DMS53 (cell line): ENCODE data around the gene SHF.

ENCODE experiments used
- DNase-seq: peaks from one replicate; lab custom pipeline; 2025; lab: John Stamatoyannopoulos, UW

SHF gene

DNA sequence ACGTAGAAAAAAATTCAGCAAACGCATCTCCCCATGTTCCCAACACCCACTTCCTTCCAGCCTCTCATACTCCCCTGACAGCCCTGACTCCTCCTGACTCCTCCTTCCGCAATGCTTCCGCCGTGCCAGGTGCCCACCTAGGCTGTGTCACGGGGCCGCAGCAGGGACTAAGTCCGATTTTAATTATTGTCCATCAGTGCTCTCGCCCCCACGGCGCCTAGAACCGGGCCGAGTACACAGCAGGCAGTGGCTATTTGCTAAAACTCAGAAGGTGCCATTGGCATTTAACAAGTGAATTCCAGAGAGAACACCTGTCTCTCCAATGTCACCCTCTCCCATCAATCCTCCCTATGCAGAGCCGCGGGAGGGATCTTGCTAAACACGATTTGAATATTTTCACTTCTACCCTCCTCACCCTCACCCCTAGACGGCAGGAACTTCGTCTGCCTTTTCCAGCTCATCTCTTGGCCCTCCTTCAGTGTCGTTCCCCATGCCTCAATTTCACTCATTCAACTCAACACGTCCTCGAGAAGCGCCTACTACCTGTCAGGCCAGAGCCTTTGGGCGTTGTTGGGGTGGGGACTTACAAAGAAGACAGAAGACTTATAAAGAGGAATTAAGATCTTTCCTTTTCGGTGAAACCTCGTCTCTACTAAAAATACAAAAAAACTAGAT lies 11.5 kb upstream of the SHF start:
- peak; percentile 77 for DNase-seq

- DNase-seq = peak; percentile 95
Observed at GRCh38 chr15:45198337-45199135, 10.8 kb upstream of the SHF start.

GRCh38 chr15:45197512-45197911 lies 9.7 kb upstream of the SHF start:
- DNase-seq = no peak

GRCh38 chr15:45187578-45187893 lies 230 bp downstream of the SHF start:
- DNase-seq = no peak

GRCh38 chr15:45186771-45187577 lies 792 bp downstream of the SHF start:
- no peak for DNase-seq

DNA sequence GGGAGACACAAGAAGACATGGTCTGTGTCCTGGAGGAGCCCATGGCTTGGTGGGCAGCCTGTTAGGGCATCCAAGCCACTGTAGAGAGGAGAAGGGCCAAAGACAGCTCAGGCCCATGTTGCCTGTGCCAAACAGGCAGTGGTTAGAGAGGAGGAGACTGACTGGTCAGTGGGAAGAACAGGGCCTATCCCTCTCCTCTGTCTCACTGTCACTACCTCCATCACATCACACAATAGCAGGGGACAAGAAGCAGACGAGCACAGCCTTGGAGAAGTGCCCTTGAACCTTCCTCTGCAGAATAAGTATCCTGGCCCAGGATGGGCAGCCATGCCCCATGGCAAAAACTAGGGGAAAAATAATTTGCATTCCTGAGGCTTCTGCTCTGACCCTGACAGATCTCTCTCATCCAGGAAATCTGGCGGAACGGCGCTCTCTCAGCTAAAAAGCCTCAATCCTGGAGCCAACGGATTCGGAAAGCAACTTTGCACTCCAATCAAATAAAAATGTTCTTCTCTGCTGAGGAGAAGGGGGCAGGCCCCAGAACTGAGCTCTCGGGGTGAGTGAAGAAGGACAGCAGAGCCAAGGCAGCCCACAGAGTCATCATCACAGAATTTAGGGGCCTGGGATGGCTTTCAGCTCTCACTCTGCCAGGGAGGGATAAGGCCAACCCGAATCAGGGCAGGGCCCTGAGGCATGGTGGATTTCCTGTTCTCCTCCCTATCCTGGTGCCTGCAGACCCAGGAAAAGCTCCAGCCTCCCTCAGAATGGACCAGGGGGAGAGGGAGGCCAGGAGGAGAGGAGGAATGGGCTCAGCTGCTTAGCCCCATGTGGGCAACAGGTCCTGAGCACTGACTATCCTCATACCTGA lies 1.6 kb downstream of the SHF start:
- DNase-seq = no peak

DNA sequence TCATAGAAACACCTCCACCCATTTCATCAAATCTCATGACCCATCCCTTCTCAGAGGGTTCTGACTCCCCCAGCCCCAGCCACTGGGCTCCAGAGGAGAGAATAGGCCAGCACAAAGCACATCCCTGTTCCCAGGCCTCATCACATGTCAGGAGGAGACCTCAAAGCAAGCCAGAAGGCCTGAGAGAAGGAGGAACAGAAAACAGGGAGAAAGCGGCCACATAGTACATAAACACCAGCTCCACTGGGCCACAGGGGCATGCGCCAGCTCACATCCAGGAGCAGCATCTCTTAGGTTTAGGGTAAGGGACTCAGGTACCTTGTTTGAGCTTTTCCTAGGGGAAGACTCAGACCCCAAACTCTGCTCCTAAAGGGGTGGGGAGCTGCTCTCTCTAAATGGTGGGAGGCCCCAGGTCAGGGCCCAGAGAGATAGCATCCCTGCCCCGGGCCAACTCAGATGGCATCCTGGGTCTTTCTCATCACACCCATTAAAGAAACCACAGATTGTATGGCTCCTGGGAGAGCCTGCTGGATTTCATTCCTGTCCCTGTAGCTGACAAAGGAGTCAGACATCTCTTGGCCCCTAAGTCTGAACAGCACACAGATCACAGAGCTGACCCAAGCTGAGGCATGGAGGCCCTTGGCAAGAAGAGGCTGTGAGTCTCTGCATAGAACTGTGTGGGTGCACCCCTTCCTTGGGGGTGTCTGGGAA lies 2.5 kb downstream of the SHF start:
- DNase-seq = no peak

GRCh38 chr15:45184562-45185041 lies 3.2 kb downstream of the SHF start:
- no peak for DNase-seq

GRCh38 chr15:45183511-45183910 lies 4.3 kb downstream of the SHF start:
- no peak for DNase-seq

- peak; percentile 65 for DNase-seq
Observed at GRCh38 chr15:45182996-45183395, 4.8 kb downstream of the SHF start.

- peak; percentile 59 for DNase-seq
Observed at GRCh38 chr15:45181491-45182285, 6.1 kb downstream of the SHF start.

- DNase-seq = no peak
Observed at GRCh38 chr15:45180648-45181436, 6.9 kb downstream of the SHF start.

GRCh38 chr15:45180201-45180600 lies 7.6 kb downstream of the SHF start:
- no peak for DNase-seq

DNA sequence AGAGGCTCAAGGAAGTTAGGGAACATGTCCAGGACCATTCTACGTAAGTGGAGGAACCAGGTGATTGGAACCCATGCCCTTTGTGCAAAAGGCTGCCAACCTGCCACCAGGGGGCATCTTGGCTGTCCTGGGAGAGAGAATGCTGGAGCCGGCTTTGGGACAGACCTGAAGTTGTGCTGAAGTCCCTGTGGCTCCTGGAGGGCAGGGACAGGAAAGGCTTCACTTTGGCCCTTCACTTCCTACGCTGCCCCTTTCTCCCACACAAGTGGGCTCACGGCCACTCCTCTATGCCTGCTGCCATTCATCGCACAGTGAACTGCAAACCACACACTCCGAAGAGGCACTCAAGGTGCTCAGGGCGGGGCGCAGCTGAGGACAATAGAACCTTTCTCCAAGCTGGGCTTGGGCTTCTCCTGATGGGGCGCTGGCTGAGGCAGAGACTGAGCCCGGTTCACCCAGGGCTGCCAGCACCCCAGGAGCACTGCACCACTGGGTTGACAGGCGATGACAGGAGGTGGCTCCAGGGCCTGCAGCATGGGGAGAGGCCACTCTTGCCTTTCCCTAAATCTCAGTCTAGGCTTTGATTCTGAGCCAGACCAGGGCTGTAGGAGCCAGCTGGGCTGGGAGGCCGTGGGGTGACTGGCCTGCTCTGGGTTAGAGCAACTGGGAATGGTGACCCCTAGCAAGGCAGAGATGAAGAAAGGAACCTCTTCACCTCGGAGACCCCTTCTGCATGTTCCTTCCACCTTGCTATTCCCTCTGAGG lies 8.4 kb downstream of the SHF start:
- peak; percentile 42 for DNase-seq

- DNase-seq = no peak
Observed at GRCh38 chr15:45177285-45177684, 10.5 kb downstream of the SHF start.

DNA sequence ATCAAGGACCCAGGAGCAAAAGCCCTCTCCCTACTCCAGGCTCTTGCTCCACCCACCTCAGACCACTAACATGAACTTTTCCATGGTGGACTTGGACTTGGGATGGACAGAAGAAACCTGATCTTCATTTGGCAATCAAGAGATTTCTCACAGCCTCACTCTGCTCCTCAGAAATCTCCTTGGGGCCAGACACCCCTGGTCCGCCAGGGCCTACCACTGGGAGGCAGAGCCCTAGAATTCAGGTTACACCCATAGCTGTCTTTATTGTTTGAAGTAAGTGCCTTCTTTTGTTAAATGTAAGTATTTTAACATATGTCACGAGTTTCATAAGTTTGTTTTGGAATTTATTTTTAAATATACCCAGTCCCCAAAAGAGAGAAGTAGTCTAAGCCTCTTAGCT lies 13.2 kb downstream of the SHF start:
- DNase-seq = no peak

GRCh38 chr15:45174069-45174468 lies 13.7 kb downstream of the SHF start:
- DNase-seq = no peak

GRCh38 chr15:45171912-45172311 lies 15.9 kb downstream of the SHF start:
- no peak for DNase-seq
